ENCODE results near the gene CH25H.
"Not testable (repeated sequence)": the region's sequence is repeated elsewhere in the genome, so short reads cannot be mapped to it uniquely, and the experiment has no call there.

The CH25H gene

GRCh38 chr10:89191301-89191700 is 15.8 kb downstream of the CH25H start:
- not testable (repeated sequence) for DNase-seq

- no peak for DNase-seq
Observed at GRCh38 chr10:89189211-89189734, 17.8 kb downstream of the CH25H start.

DNA sequence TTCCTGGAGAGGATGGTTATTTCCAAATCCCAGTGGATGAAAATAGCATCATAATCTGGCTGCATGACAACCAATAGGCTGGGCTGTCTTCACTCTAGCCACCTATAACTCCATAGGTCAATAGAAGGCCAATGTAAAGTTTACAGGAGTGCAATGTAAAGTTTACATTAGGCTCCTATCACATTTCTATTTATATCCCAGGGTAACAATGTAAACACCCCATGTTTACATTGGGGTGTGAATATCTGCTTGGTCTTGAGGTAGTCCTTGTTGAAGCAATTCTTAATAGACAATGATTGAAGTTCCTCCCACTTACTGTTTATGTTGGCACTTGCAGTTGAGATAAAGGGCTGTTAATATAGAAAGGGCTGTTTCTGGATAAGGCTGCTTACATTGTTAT is 21.5 kb downstream of the CH25H start:
- DNase-seq = no peak

GRCh38 chr10:89184638-89185037 is 22.5 kb downstream of the CH25H start:
- DNase-seq = no peak

GRCh38 chr10:89183571-89183970 is 23.5 kb downstream of the CH25H start:
- no peak for DNase-seq

GRCh38 chr10:89182894-89183293 is 24.2 kb downstream of the CH25H start:
- DNase-seq = no peak

DNA sequence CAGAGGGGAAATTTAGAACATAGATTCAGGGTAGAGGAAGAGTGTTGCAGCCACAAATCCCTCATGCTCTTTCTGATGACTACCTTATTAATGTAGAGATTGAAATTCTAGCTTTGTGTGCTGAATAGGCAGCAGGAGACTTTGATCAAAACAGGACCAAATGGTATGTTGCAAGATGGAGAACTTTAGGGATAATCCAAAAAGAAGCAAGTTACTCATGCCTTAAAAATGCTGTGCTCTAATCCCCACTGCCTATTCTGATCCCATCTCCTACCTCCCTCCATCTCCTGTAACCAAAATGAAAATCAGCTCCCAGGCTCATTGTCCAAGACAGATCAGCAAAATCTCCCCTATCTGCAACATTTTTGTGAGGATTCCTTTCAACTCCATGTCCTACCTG is 31.3 kb downstream of the CH25H start:
- DNase-seq = no peak

DNA sequence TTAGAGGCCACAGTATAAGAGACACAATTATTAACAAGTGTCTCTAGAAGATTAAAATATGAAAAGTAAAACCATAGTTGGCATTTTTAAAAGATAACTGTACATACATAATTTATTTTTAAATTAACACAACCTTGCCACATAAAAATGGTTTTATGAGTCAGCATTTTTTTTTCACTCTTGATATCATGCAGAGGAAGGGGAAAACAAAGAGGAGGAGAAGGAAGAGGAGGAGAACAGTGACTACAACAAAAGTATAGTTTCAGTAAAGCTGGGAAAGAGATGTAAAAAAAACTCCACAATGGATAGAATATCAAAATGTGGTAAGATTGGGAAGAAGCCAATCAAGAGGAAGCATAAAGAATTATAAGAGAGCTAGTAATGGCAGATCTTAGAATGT is 34.0 kb downstream of the CH25H start:
- no peak for DNase-seq

DNA sequence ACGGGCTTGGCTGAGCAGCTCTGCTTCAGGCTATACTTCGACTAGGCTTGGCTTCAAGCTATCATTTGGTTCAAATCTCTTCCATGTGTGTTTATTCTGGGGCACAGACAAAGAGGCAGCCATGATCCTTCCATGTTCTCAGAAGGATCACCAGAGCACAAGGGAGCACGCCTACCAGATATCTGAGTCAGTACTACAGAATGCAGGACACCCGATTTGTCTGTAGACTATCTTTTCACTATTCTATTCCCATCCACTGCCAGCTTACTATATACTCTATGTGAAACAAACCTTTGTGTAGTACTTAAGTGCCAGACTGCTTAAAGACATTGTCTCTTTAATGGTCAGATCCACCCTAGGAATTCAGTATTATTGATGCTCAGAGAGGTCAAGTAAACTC is 35.1 kb downstream of the CH25H start:
- DNase-seq = no peak

- no peak for DNase-seq
Observed at GRCh38 chr10:89171263-89171872, 35.7 kb downstream of the CH25H start.

DNA sequence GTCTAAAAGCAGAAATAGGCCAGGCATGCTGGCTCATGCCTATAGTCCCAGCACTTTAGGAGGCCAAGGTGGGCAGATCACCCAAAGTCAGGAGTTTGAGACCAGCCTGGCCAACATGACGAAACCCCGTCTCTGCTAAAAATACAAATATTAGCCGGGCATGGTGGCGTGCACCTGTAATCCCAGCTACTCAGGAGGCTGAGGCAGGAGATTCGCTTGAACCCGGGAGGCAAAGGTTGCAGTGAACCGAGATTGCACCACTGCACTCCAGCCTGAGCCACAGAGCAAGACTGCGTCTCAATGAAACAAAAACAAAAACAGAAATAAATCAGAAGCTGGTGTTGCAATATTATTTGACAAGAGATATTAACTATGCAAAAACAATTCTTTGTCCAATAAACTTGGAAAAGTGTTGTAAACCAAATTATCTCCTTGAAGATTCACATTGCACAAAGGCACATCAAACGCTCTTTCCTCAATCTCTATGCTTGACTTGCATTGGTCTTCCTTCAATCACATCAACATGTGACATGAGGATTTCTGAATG is 38.7 kb downstream of the CH25H start:
- DNase-seq = not testable (repeated sequence)

GRCh38 chr10:89167915-89168314 is 39.2 kb downstream of the CH25H start:
- no peak for DNase-seq

GRCh38 chr10:89165923-89166322 is 41.2 kb downstream of the CH25H start:
- DNase-seq = no peak

GRCh38 chr10:89164920-89165319 is 42.2 kb downstream of the CH25H start:
- DNase-seq = no peak

GRCh38 chr10:89164080-89164479 is 43.0 kb downstream of the CH25H start:
- DNase-seq = no peak

- DNase-seq = no peak
Observed at GRCh38 chr10:89163265-89163995, 43.7 kb downstream of the CH25H start.

DNA sequence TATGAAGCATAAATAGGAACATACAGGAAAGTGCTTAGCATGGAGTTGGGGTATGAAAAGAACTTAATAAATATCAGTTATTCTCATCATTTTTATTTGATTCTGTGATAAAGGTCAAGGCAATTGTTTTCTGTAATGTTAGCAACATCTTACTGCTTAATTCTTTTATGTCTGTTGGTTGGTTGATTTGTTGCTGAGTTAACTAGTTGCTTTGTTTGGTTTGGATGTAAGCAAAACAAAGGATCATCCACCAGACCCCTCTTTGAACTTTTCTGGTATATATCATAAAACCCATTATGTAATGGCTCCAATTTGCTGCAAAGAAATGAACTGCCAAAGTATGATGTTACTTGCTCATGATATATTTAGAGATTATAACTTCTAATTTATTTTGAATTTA is 44.5 kb downstream of the CH25H start:
- no peak for DNase-seq

DNA sequence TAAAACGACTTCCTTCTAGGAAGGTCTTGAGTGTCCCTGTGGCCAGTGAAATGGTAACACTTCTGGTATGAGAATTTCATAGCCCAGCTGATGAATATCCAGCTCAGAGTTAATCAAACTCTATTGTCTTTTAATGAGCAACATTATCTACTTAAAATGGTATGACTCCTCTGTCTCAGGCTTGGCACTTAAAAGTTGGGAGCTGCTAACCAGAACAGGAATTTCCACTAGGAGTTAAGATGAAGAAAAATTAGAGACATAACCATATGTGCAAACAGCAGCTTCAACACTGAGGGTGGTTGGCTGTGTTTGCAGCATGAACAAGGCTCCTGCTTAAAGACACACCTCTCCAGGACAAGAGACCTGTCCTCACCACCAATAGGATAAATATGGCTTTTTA is 46.8 kb downstream of the CH25H start:
- no peak for DNase-seq

GRCh38 chr10:89159761-89160160 is 47.4 kb downstream of the CH25H start:
- no peak for DNase-seq

DNA sequence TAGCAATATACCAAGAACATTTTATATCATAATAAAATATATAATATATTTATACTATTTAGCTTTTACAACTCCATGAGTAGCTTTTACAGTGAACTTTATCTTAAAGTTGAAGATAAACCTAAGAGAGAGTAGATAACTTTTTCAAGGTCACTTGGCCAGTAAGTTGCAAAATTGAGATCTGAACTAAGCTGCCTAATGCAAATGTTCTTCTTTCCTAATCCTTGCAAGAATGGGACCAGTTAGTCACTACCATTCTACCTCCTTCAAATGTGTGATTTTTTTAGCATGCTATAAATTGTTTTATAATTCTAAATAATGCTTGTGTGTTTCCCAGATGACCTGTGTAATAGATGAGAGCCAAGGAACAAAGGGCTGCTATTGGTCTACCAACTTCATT is 47.8 kb downstream of the CH25H start:
- DNase-seq = no peak

DNA sequence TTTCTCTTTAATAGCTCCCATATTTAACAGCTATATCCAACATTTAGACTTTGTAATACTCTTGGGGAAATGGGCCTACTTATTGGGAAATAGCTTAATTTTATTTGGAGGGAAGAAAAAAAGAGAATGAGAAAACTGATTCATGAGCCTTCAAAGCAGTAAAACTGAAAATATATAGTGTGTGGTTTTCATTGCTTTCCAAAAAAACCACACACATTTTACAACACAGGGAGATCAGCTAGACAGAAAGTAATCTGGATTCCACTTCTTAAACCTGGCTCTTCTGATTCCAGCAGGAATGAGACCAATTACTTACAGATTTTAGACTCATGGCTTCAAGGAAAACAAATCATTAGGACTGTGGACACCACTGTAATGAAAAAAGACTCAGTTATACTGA is 48.7 kb downstream of the CH25H start:
- no peak for DNase-seq

- DNase-seq = no peak
Observed at GRCh38 chr10:89156161-89156835, 50.8 kb downstream of the CH25H start.

All from SW 1271 (cell line).